ENCODE data around the gene PARP9.
"Not testable (repeated sequence)": the region's sequence is repeated elsewhere in the genome, so short reads cannot be mapped to it uniquely, and the experiment has no call there.

Gene PARP9

DNA sequence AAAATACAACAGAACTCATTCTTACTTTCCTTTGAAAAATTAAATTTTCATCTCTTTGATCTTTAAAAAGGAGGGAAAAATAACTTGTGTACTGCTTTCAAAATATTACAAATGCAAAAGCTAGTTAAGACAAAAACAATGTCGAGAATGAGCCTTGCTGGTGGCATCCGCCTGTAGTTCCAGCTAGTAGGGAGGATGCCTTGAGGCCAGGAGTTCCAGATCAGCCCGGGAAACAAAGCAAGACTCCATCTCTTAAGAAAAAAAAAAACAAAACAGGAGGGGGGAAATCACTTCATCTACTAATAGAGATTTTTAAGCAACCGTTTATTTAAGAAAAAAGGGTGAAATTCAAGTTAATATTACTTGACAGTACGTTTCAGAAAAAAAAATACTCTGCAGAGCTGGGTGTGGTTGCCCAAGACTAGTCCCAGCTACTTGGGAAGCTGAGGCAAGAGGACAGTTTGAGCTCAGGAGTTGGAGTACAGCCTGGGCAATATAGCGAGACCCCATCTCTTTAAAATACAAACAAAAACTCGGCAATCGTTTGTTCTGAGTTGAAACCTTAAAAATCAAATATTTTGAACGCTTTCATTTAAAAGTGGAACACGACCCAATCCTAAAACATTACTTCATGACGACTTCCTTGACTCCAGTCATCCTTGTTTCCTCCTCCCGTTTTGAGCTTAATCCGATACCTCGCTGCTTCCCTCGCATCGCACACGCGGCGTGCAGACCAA is 50.5 kb downstream of the PARP9 start:
- no peak for DNase-seq (ENCODE audit: low read depth in 1 of 2, low spot score in 1 of 2)
- H3K27me3 ChIP-seq (ENCODE audit: insufficient read depth, poor library complexity, severe bottlenecking), result no peaks in the 10 kb centered on the region
- TF ChIP-seq, protein P1, sequence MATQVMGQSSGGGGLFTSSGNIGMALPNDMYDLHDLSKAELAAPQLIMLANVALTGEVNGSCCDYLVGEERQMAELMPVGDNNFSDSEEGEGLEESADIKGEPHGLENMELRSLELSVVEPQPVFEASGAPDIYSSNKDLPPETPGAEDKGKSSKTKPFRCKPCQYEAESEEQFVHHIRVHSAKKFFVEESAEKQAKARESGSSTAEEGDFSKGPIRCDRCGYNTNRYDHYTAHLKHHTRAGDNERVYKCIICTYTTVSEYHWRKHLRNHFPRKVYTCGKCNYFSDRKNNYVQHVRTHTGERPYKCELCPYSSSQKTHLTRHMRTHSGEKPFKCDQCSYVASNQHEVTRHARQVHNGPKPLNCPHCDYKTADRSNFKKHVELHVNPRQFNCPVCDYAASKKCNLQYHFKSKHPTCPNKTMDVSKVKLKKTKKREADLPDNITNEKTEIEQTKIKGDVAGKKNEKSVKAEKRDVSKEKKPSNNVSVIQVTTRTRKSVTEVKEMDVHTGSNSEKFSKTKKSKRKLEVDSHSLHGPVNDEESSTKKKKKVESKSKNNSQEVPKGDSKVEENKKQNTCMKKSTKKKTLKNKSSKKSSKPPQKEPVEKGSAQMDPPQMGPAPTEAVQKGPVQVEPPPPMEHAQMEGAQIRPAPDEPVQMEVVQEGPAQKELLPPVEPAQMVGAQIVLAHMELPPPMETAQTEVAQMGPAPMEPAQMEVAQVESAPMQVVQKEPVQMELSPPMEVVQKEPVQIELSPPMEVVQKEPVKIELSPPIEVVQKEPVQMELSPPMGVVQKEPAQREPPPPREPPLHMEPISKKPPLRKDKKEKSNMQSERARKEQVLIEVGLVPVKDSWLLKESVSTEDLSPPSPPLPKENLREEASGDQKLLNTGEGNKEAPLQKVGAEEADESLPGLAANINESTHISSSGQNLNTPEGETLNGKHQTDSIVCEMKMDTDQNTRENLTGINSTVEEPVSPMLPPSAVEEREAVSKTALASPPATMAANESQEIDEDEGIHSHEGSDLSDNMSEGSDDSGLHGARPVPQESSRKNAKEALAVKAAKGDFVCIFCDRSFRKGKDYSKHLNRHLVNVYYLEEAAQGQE (IDR thresholded peaks at IDR 0.05; ENCODE audit: insufficient replicate concordance, low read depth), result no peak
- TF ChIP-seq, protein P2, sequence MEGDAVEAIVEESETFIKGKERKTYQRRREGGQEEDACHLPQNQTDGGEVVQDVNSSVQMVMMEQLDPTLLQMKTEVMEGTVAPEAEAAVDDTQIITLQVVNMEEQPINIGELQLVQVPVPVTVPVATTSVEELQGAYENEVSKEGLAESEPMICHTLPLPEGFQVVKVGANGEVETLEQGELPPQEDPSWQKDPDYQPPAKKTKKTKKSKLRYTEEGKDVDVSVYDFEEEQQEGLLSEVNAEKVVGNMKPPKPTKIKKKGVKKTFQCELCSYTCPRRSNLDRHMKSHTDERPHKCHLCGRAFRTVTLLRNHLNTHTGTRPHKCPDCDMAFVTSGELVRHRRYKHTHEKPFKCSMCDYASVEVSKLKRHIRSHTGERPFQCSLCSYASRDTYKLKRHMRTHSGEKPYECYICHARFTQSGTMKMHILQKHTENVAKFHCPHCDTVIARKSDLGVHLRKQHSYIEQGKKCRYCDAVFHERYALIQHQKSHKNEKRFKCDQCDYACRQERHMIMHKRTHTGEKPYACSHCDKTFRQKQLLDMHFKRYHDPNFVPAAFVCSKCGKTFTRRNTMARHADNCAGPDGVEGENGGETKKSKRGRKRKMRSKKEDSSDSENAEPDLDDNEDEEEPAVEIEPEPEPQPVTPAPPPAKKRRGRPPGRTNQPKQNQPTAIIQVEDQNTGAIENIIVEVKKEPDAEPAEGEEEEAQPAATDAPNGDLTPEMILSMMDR (IDR thresholded peaks at IDR 0.05; ENCODE audit: insufficient read depth, low read length), result no peak
- TF ChIP-seq GABPA (IDR thresholded peaks at IDR 0.05; ENCODE audit: low read depth), result no peak
- no peak for TF ChIP-seq SPI1 (IDR thresholded peaks at IDR 0.05; ENCODE audit: borderline replicate concordance, low read depth)
- peak overlapping the region; percentile 82 for H3K4me3 ChIP-seq (replicated peaks; ENCODE audit: insufficient read depth, low read length)
- H3K27ac ChIP-seq (replicated peaks), result peak overlapping the region; percentile 88

DNA sequence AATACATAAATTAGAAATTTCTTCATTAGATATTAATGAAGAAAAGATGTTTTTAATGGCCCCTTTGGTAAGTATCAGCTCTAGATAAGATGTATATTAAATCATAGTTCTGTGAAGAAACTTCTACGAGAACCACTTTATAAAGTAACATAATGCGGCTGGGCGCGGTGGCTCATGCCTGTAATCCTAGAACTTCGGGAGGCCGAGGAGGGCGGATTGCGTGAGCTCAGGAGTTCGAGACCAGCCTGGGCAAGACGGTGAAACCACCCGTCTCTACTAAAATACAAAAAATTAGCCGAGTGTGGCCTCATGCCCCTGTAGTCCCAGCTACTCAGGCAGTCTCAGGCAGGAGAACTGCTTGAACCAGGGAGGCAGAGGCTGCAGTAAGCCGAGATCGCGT is 51.8 kb downstream of the PARP9 start:
- Histone ChIP-seq H3K27ac (replicated peaks) (no peak overlapping the region), H3K27me3 (ENCODE audit: insufficient read depth, poor library complexity, severe bottlenecking) (no peaks in the 10 kb centered on the region), H3K4me3 (replicated peaks; ENCODE audit: insufficient read depth, low read length) (no peak overlapping the region)
- no peak for TF ChIP-seq SPI1 (IDR thresholded peaks at IDR 0.05; ENCODE audit: borderline replicate concordance, low read depth)
- no peak for TF ChIP-seq GABPA (IDR thresholded peaks at IDR 0.05; ENCODE audit: low read depth)
- TF ChIP-seq, protein P2 (IDR thresholded peaks at IDR 0.05; ENCODE audit: insufficient read depth, low read length), result no peak
- TF ChIP-seq POLR2AphosphoS5 (IDR thresholded peaks at IDR 0.05; ENCODE audit: low read depth), result no peak
- TF ChIP-seq, protein P1 (IDR thresholded peaks at IDR 0.05; ENCODE audit: insufficient replicate concordance, low read depth), result no peak
- no peak for DNase-seq (ENCODE audit: low read depth in 1 of 2, low spot score in 1 of 2)

DNA sequence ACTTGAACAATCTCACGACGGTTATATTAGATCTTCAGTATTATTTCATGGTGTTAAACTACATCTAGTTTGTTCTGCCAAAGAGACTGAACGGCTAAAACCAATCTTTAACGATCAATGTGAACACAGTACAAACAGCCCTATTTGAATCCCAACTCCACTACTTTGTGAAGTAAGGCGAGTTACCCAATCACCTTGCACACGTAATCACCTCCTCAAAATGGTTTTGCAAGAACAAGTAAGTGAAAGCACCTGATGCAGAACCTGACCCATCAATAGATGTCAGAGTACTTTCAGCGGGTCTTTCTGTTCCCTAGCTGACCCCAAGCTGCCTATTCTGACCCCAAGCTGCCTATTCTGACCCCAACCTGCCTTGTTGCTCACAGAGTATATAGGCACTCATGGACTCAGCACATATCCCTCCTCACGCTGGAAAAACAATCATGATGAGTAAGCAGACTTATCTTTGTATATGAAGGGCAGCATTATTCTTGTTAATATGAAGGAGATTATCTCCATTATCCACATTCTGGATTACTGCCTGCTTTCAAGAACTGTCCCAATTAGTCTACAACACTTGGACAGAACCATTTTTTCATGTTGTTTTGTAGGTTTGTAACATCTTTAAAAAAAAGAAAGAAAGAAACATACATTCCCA is 53.1 kb downstream of the PARP9 start:
- no peaks in the 10 kb centered on the region for H3K27me3 ChIP-seq (ENCODE audit: insufficient read depth, poor library complexity, severe bottlenecking)
- no peak overlapping the region for H3K27ac ChIP-seq (replicated peaks)
- peak; percentile 28 to 56 for DNase-seq (ENCODE audit: low read depth in 1 of 2, low spot score in 1 of 2)
- TF ChIP-seq POLR2AphosphoS5 (IDR thresholded peaks at IDR 0.05; ENCODE audit: low read depth) (no peak), SPI1 (IDR thresholded peaks at IDR 0.05; ENCODE audit: borderline replicate concordance, low read depth) (no peak), GABPA (IDR thresholded peaks at IDR 0.05; ENCODE audit: low read depth) (no peak)
- TF ChIP-seq, protein P1 (IDR thresholded peaks at IDR 0.05; ENCODE audit: insufficient replicate concordance, low read depth), result no peak
- TF ChIP-seq, protein P2 (IDR thresholded peaks at IDR 0.05; ENCODE audit: insufficient read depth, low read length), result no peak
- no peak overlapping the region for H3K4me3 ChIP-seq (replicated peaks; ENCODE audit: insufficient read depth, low read length)

DNA sequence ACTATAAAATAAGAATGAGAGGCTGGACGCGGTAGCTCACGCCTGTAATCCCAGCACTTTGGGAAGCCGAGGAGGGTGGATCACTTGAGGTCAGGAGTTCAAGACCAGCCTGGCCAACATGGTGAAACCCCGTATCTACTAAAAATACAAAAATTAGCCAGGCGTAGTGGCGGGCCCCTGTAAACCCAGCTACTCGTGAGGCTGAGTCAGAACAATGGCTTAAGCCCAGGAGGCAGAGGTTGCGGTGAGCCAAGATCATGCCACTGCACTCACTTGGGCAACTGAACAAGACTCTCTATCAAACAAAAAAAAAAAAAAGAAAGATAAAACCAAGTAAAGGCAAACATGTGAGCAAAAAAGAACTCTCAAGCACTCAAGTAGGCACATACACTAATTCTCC is 55.2 kb downstream of the PARP9 start:
- H3K27ac ChIP-seq (replicated peaks); H3K4me3 ChIP-seq (replicated peaks; ENCODE audit: insufficient read depth, low read length); H3K27me3 ChIP-seq (ENCODE audit: insufficient read depth, poor library complexity, severe bottlenecking); DNase-seq (ENCODE audit: low read depth in 1 of 2, low spot score in 1 of 2): not testable (repeated sequence)
